K562 (cell line): Measurements from ENCODE around the gene LZTR1. TPM values are rescaled to one million over a fixed set of nuclear protein-coding genes. Genes with fewer than 3 reads are reported as not detected.
A peak's percentile ranks its signal among the peaks of the same experiment; 100 is the strongest.

Experiments
- CHD1 ChIP-seq: fragments of 200-600 bp; sonication (generic); IDR thresholded peaks from one replicate; pipeline ENCODE4 v1.6.1; 2012; ENCODE audit warnings: mild to moderate bottlenecking, moderate library complexity, low read length, inconsistent platforms
- E2F1 ChIP-seq: sonication (generic); formaldehyde crosslinking; IDR thresholded peaks from 2 replicates; pipeline ENCODE4 v1.8.1; 2023; ENCODE audit warnings: mild to moderate bottlenecking, missing genetic modification reagents, moderate library complexity
- ETS1 ChIP-seq: conservative IDR thresholded peaks from 2 replicates; pipeline ENCODE4 v1.6.1; 2011; ENCODE audit warnings: low read depth, mild to moderate bottlenecking, low read length; ENCODE audit not compliant: control insufficient read depth
- HBP1 ChIP-seq: fragments of 450-650 bp; formaldehyde crosslinking; IDR thresholded peaks from 2 replicates; pipeline ENCODE4 v1.4.0; 2022; ENCODE audit warnings: missing genetic modification characterization
- JUND ChIP-seq, 2 experiments: IDR thresholded peaks; 2 replicates in 1 of 2; 3 replicates in 1 of 2; pipeline ENCODE4 v1.6.1; 2011; ENCODE audit warnings: borderline replicate concordance in 2 of 2, low read depth in 2 of 2, low read length in 2 of 2, improper control_type of control experiment in 1 of 2, missing biosample characterization in 1 of 2, missing genetic modification characterization in 1 of 2, missing genetic modification reagents in 1 of 2
- LARP7 ChIP-seq: fragments of 450-650 bp; IDR thresholded peaks from 2 replicates; pipeline ENCODE4 v1.6.1; 2016
- NONO ChIP-seq, 2 experiments: fragments of 200-400 bp in 1 of 2; fragments of 450-650 bp in 1 of 2; formaldehyde crosslinking in 1 of 2; IDR thresholded peaks; 2 replicates each; pipeline ENCODE4 v1.6.1; 2017; ENCODE audit warnings: low read depth in 2 of 2, mild to moderate bottlenecking in 2 of 2, moderate library complexity in 2 of 2, low read length in 1 of 2
- POLR2G ChIP-seq: fragments of 200-400 bp; formaldehyde crosslinking; IDR thresholded peaks from 2 replicates; pipeline ENCODE4 v1.6.1; 2017; ENCODE audit warnings: low read depth, mild to moderate bottlenecking, antibody characterized with exemption, low read length, moderate library complexity
- RAD51 ChIP-seq: fragments of 450-650 bp; IDR thresholded peaks from 2 replicates; pipeline ENCODE4 v1.7.1; 2016; ENCODE audit warnings: low read depth, mild to moderate bottlenecking, borderline replicate concordance
- SRSF3 ChIP-seq: fragments of 200-400 bp; formaldehyde crosslinking; IDR thresholded peaks from 2 replicates; pipeline ENCODE4 v1.6.1; 2016; ENCODE audit warnings: mild to moderate bottlenecking, low read length, moderate library complexity; ENCODE audit not compliant: insufficient read depth
- TCFL5 ChIP-seq: fragments of 250-450 bp; sonication (Bioruptor Pico); conservative IDR thresholded peaks from 2 replicates; pipeline ENCODE4 v1.6.1; 2021; ENCODE audit warnings: mild to moderate bottlenecking, moderate library complexity, matching md5 sums
- ZNF253 ChIP-seq: fragments of 250-450 bp; sonication (Bioruptor Pico); conservative IDR thresholded peaks from 2 replicates; pipeline ENCODE4 v1.6.1; 2021; ENCODE audit warnings: mild to moderate bottlenecking
- polyA plus RNA-seq, 8 experiments: library from polyadenylated mRNA; depleted of rRNA in 4 of 8; stranded (reverse) in 5 of 8; unstranded in 3 of 8; fragments of >200 nt; fragmentation: Nextera tagmentation in 2 of 8; fragmentation: Illumina TruSeq in 1 of 8; extraction: Ambion mirVana in 2 of 8; extraction: Trizol in 1 of 8; gene quantifications; 2 replicates each; pipeline versions ENCODE4 v1.2.1 to v1.2.3, GENCODE V29; 2011 to 2014; ENCODE audit warnings: inconsistent platforms in 1 of 8, missing spikeins in 1 of 8
- total RNA-seq, 7 experiments: library from RNA; depleted of rRNA in 6 of 7; stranded (reverse); fragments of >200 nt in 6 of 7; fragmentation: Illumina TruSeq in 2 of 7; extraction: Trizol in 2 of 7; gene quantifications; 2 replicates each; pipeline versions ENCODE4 v1.2.1 to v1.2.3, GENCODE V29; 2011 to 2021; ENCODE audit warnings: low replicate concordance in 1 of 7

Gene LZTR1
- total and polyA plus RNA-seq, 9 of the 15 experiments (the other 6 are each of a cell fraction or from before 2014, with no cell fraction given): 2.2 to 135 (median 63.0) TPM

GRCh38 chr22:21014726-21015465 is 32.8 kb downstream of the LZTR1 start, which contains the start of gene P2RX6 (continued):
- TF ChIP-seq HBP1 (CRISPR knock-in tag): peak; percentile 93
- TF ChIP-seq ZNF253 (CRISPR knock-in tag): no peak
- TF ChIP-seq CHD1: peak; percentile 66
- no peak for TF ChIP-seq NONO (IDR thresholded peaks at IDR 0.05; ENCODE audit: low read depth in 2 of 2, low read length in 1 of 2)
- TF ChIP-seq JUND (IDR thresholded peaks at IDR 0.05; ENCODE audit: borderline replicate concordance, low read depth, low read length): peak; percentile 85
- peak; percentile 87; the same call in 2 of the 3 replicates for TF ChIP-seq JUND (tag; IDR thresholded peaks at IDR 0.05; ENCODE audit: borderline replicate concordance, low read depth, low read length)
- TF ChIP-seq POLR2G: peak; percentile 85
- no peak for TF ChIP-seq ETS1
- no peak for TF ChIP-seq LARP7
- TF ChIP-seq SRSF3: peak; percentile 83; the same call in 1 of the 2 replicates
- no peak for TF ChIP-seq RAD51
- TF ChIP-seq TCFL5 (CRISPR knock-in tag): no peak
- TF ChIP-seq E2F1 (CRISPR knock-in tag): no peak
